NCI-H2196 (cell line): ENCODE results near the gene LRRTM4.

Source experiments
- DNase-seq: peaks from one replicate; lab custom pipeline; 2025; ENCODE audit not compliant: unreplicated experiment; lab: John Stamatoyannopoulos, UW

LRRTM4 gene

DNA sequence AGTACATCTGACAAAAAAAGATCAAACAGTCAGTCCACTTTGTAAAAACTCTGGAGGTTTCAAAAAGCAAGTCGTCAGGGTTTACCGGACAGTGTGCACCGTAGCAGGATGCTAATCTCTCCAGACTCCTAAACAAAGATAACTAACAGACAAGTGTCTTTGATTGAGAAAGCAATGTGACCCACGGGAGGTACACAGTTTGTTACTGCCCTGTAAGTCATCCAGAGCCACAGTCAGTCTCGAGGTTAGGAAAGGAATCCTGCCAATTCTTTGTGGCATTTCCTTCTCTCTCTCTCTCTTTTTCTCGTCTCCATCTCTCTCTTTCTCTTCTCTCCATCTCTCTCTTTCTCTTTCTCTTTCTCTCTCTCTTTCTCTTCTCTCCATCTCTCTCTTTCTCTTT lies 42.8 kb downstream of the LRRTM4 start:
- DNase-seq, result no peak

DNA sequence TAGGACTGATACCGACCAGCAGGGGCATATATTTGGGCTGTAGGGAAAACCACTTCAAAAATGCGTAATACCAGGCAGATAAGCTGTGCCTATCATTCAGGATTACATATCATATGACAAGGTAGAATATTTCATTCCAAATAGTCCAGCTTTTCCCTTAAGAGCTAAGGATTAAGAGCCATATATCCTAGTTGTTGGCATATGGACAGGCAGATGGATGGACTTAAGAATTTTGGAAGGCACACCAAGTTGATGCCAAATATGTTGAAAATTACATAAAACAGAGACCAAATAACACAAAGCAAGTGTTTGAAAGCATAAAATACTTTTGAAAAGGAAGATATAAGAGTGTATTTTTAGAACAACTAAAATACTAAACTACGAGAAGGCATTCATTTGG lies 52.1 kb downstream of the LRRTM4 start:
- no peak for DNase-seq

- DNase-seq, result no peak
Measured at GRCh38 chr2:77469106-77469505, 53.1 kb downstream of the LRRTM4 start.

DNA sequence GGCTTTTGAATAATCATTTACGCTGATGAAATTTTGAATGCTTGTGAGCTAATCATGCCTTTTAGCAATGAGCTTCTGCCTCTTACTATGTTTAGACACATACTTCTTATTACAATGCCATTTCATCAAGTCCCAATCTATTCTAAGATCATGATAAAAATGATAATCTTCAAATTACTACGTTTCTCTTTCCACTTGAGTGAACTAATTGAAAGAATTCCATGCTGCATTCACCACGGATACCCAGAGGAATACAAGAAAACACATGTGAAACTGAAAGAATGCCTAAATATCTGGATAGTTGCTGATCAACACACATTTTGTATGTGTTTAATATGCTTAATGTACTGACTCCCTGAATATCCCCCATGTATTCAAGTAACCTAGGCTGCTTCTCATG lies 62.3 kb downstream of the LRRTM4 start:
- DNase-seq, result no peak

DNA sequence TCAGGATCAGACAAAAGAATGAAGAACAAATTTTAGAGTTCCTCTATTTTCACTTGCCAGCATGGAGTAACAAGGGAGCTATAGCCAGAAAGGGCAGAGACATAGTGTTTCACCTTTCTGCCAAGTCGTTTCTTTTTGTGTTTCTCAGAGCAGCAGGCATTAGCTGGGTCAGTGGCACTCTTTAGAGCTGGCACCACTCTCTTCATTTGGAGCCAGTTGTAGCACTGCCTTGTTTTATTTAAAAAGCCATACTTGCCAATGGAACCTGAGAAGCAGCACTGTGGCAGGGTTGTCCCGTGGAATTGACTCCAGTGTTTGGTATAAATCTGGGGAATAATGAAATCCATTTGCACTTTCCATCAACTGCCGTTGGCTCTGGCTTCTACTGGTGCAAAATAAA lies 64.0 kb downstream of the LRRTM4 start:
- no peak for DNase-seq

GRCh38 chr2:77457665-77458064 lies 64.5 kb downstream of the LRRTM4 start:
- DNase-seq, result no peak

DNA sequence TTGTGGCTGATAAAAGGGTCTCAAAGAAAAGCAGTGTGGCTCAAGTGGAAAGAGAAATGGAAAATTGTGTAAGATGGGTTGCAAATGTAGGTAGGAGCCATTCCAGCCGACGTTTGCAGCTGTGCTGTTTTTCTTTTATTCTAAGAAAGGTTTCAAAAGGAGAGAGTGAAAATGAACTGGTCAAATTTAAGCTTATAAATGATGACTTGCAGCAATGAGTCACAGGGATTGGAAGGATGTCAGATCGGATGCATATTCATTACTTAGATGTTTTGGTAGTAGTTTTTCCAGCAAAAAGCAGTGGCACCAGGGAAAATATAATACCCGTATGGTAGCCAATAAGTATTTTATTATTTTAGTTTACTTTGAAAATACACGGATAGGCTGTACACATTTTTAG lies 79.1 kb downstream of the LRRTM4 start:
- DNase-seq, result no peak

- no peak for DNase-seq
Measured at GRCh38 chr2:77434880-77435279, 87.3 kb downstream of the LRRTM4 start.

DNA sequence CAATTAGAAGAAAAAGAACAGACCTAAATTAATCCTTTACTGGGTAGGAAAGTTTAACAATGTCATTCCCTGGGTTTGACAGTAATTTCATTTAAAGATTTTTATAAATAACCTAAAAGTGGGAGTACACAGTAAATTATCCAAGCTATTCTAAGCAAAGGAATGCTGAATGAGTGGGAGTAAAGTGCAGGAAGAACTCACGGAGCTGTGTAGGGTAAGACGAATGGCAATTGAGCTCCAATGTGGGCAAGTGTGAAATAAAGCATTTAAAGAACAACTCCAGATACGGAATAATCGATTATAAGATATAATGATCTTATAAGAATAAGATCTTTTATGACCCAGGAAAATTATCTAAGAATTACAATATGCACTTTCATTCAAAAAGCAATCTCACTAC lies 93.2 kb downstream of the LRRTM4 start:
- DNase-seq, result no peak

GRCh38 chr2:77421971-77422370 lies 100.2 kb downstream of the LRRTM4 start:
- DNase-seq, result no peak

DNA sequence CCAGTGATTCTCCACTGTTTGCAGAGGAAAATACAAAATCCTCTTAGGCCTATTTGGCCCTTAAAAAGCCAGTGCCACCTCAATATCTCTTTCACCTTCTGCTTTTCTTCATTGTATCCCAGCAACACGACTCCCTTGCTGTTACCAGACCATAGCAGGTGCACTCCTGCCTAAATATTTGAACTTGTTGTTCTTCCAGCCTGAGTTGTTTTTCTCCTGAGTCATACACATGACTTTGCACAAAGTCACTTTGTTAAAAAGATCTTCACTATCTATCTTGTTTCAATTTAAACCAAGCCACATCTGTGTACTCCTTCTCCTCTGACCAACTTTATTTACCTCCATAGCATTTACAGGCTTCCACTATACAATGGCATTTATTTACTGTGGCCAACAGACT lies 103.6 kb downstream of the LRRTM4 start:
- DNase-seq, result no peak

- no peak for DNase-seq
Measured at GRCh38 chr2:77404189-77404588, 118.0 kb downstream of the LRRTM4 start.

- DNase-seq, result no peak
Measured at GRCh38 chr2:77398970-77399600, 123.1 kb downstream of the LRRTM4 start.

GRCh38 chr2:77397763-77398162 lies 124.4 kb downstream of the LRRTM4 start:
- DNase-seq, result no peak

DNA sequence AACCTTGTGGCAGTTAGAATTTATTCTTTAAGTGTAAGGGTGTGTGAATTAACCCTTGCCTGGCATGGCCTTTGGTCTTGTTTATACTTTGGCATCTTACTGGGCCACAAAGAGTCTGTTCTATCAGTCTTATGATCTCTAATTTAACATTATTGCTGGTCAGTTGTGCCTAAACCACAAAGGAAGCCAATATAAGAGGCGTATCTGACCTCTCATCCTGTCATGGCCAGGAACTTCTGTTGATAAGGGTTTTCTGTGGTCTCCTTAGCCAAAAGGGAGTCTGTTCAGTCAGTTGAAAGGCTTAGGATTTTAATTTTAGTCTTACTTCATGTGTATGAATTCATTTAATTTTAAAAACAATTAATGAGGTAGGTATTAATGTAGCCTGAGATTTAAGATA lies 127.2 kb downstream of the LRRTM4 start:
- no peak for DNase-seq

- no peak for DNase-seq
Measured at GRCh38 chr2:77391119-77391518, 131.1 kb downstream of the LRRTM4 start.

DNA sequence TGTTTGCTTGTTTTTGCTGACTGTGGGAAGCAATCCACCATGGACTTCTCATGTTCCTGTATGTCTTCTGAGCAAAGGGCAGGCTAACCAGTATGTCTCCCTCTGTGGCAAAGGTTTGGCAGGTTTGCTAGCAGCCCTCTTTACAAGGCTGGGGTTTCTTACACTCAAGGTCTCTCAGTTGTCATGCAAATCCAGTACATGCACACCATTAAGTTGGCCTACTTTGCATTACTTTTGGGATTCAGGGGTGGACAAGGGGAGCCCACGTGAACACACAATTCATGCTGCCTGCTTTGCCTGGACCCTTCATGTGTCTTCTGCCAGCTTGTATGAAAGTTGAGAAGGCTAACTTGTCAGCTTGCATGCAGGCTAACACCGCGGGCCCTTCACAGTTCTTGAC lies 134.9 kb downstream of the LRRTM4 start:
- no peak for DNase-seq

DNA sequence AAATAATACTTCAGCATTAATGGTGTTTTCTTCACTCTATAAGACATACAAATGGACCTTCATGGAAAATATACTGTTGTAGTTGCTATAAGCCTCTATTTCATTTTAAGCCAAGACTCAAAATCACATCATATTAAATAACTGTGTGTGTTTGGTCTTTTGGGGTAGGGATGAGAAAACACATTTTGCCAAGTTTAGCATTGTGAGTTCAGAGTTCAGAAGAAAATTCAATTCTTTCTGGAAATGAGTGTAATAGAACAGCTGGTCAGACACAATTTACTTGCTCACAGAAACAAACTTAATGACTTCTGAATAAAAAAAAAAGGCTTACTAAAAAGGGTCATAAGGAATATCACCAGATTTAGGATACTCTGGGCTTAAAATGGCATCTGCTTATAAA lies 149.5 kb downstream of the LRRTM4 start:
- no peak for DNase-seq

DNA sequence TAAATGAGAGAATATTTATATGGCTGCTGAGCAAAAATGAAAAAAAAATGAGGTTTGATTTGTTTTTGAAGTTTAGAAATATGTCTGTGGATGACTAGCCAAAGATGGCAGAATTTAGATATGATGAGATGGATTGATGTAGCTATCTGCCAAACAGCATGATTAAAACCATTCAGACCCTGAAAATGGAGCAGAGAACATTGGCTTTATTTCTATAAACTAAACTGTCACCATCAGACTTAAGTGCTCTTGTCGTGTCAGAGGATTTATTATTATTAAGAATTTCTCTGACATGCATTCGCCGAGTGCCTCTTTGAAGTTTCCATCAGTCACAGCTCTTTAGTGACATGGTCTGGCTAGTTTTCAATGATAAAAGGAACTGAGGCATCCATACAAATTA lies 151.7 kb downstream of the LRRTM4 start:
- DNase-seq, result no peak

GRCh38 chr2:77363277-77363676 lies 158.9 kb downstream of the LRRTM4 start:
- DNase-seq, result no peak

DNA sequence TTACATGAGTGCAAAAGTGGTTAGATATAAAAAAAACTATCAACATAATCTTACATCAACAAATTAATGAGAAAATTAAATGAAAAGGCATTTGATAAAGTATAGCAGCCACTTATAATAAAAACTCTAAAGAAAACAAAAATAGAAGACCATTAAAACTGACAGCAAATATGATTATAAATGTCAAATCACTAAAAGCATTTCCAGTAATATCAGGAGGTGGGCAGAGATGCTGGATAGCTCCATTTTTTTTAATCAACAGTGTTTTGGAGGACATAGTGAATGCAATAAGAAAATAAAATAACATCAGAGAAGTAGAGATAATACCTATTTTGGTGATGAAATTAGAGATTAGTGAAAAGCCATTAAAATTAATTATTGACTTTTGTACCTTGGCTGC lies 173.4 kb downstream of the LRRTM4 start:
- DNase-seq, result no peak

DNA sequence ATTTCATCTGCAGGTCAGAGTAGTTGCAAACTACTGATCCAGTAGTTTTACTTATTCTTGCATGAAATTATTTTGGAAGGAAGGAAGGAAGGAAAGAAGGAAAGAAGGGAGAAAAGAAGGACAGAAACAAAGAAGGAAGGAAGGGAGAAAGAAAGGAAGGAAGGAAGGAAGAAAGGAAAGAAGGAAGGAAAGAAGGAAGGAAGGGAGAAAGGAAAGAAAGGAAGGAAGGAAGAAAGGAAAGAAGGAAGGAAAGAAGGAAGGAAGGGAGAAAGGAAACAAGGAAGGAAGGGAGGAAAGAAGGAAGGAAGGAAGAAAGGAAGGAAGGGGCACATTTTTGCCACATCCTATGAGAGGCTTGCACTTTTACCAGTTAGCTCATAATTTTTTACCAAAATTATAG lies 186.2 kb downstream of the LRRTM4 start:
- DNase-seq, result no peak

DNA sequence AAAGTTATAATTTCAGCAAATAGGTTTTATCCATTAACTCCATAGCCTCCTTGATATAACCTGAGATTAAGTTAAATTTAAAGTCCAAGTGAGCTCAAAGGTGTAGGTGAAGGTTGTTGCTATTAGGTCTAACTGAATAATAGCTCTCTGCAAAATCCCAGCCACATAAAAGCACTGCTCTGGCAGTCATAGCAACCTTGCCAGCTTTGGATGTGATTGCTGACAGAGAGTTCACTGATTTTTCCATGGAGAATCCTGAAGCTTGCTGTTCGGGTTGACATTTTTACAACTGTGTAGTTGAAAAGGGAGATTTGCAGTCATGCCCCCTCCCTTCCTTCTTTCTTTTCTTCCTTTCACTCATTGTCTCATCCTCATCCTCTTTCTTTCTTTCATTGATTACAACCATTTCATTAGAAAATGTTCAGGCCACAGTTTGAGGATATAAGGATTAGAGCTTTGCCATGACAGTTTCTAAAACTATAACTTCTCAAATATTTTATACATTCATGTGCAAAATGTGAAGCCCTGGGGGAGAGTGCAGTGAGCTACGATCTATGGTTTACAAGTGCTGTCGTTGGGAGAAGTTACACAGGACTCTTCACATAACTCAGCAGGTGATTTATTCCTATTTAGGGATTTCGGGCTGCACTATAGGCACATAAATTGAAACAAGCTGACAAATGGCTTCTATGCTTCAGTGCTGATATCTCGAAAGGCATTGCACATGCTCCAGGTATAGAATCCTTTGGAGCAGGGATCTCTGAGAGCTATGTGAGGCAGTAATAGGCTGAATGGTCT lies 193.8 kb downstream of the LRRTM4 start:
- DNase-seq, result no peak
